ENCODE measurements around the gene BRIX1.

The BRIX1 gene

DNA sequence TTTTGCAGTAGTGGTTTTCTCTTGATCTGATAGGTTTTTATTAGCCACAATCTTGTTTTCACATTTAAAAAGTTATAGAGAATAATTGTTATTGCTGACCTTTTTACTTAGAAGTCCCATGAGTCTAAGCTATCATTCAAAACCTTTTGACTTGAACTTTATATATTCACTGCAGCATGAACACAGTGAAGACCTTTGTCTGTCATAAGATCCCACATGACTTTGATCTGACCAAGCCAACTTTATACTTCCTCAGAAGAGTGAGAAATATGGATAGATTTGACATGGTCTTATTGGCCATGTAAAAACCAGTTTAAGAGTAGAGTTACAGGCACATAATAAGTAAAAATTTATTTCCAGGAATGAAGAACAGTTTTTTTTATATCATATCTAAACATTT lies 34.3 kb upstream of the BRIX1 start:
- H3K27ac ChIP-seq: no peak overlapping the region
- no peak for TF ChIP-seq ZFX (IDR thresholded peaks at IDR 0.05; ENCODE audit: borderline replicate concordance)
- no peak for TF ChIP-seq CTCF (IDR thresholded peaks at IDR 0.05)

DNA sequence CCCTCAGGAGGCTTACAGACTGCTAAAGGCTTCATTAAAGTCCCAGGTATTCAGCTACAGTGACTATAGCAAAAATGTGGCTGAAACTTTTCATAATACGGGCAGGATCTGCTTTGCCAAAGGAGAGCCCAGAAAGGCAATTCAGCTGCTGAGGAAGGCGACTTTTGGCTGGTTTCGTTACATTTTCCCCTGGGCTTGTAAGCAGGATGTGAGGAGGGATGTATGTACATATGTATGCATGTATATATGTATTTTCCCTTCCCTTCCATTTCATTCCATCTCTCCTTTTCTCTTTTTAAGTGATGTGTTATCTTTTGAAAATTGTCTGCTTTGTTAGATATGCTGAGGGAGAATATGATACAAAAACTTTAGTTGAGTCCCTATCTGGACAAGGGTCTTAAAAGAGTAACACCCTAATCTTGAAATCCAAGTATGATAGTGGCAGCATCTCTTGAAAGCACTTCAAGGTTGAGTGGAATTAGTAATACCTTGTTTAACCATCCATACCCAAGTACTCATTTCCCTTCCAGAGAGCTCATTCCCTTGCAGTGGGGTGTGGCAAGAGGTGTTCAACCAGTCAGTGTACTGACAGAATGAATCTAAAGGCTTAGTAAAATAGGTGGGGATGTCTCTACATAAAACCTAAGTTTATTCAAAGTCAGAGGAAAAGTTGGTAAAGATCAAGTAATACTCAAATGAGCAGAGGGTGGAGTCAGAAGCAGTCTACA lies 29.0 kb upstream of the BRIX1 start:
- TF ChIP-seq ZFX (IDR thresholded peaks at IDR 0.05; ENCODE audit: borderline replicate concordance): no peak
- TF ChIP-seq CTCF (IDR thresholded peaks at IDR 0.05): no peak
- no peak overlapping the region for H3K27ac ChIP-seq

DNA sequence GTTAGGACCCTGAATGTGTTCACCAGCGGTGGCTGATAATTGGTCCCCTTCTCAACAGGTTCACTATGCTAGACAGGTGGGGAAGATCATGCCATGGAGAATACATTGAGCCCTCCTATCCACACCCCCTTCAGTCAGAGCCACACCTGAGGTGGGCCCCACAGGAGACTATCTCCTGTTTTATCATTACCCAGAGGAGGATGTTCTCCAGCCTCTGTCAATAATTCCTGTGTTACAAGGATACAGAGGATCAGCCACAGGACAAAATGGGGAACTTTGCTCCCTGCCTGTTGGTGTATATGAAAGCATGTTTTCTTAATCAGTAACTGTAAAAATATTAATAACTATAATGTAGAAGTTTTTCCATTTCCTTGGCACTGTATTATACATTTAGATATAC lies 26.1 kb upstream of the BRIX1 start:
- no peak overlapping the region for H3K27ac ChIP-seq
- TF ChIP-seq ZFX (IDR thresholded peaks at IDR 0.05; ENCODE audit: borderline replicate concordance): no peak
- TF ChIP-seq CTCF (IDR thresholded peaks at IDR 0.05): no peak

- no peak for TF ChIP-seq ZFX (IDR thresholded peaks at IDR 0.05; ENCODE audit: borderline replicate concordance)
- no peak for TF ChIP-seq CTCF (IDR thresholded peaks at IDR 0.05)
- no peak overlapping the region for H3K27ac ChIP-seq
Observed at GRCh38 chr5:34891981-34892380, 23.5 kb upstream of the BRIX1 start.

DNA sequence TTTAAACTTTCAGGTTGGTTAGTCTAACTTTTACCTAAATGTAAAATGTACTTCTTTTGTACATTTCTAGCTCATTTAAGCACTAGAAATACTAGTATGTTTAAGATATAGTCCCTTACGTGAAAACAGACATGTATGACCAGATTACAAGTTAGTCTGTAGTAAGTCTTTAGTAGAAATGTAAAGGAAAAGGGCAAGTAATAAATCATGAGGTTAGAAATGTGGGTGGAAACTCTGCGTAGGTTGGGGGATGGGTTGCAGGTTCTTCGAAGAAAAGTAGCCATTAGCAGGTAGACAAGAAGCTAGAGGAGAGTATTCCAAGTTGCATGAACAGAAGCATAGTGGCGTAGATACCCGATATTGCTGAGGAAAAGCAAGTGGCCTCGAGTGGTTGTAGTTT lies 23.1 kb upstream of the BRIX1 start:
- TF ChIP-seq ZFX (IDR thresholded peaks at IDR 0.05; ENCODE audit: borderline replicate concordance): no peak
- no peak for TF ChIP-seq CTCF (IDR thresholded peaks at IDR 0.05)
- no peak overlapping the region for H3K27ac ChIP-seq

GRCh38 chr5:34894716-34895115 lies 20.8 kb upstream of the BRIX1 start:
- H3K27ac ChIP-seq: no peak overlapping the region
- no peak for TF ChIP-seq CTCF (IDR thresholded peaks at IDR 0.05)
- TF ChIP-seq ZFX (IDR thresholded peaks at IDR 0.05; ENCODE audit: borderline replicate concordance): no peak

DNA sequence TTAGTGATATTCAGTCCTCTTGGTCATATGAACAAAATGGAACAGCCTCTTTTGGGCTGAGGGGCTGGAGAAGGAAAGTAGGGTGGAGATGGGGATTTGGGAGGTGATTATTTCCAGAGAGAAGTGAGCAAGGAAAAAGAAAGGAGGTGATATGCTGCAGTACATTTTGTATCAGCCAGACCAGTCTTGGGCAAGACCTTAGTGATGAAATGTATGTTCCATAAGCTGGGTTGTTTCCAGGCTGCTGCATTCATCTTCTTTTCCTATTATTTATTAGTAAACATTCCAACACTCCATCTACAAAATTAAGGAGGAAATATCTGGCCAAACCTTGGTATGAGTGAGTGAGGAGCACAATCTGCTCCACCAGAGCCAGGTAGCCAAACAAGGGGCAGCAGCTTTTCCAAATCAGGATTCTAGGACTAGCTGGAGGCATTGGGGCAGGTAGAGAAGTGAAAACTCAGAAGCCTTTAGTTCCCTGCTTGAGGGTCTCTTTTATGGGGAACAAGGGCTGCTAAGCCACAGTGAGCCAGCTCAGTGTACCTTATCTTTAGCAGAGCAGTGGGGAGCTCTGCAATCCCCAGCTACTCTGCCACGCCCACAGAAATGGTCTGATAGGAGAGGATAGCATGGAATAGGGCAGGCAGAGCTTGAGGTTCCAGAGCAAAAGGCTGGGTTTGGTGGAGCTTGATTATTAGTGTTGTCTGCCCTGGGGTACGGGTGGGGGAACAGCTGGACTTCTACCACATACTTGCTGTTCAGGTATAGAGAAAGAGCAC lies 19.7 kb upstream of the BRIX1 start:
- TF ChIP-seq ZFX (IDR thresholded peaks at IDR 0.05; ENCODE audit: borderline replicate concordance) (no peak), CTCF (IDR thresholded peaks at IDR 0.05) (no peak)
- no peak overlapping the region for H3K27ac ChIP-seq

All from 22Rv1 (cell line).